Lung (tissue), 12 donors: ENCODE data around the gene RXFP3. TPM values are rescaled to one million over a fixed set of nuclear protein-coding genes. Genes with fewer than 3 reads are reported as not detected.

ENCODE experiments used
- ATAC-seq: fragments of 200-7000 bp; cut with Tn5 transposase; one replicate; pipeline ENCODE4 v1.9.1; 2020; ENCODE audit warnings: moderate number of reproducible peaks; ENCODE audit not compliant: insufficient read depth, low FRiP score
- DNase-seq, 3 donors: peaks; one replicate each; pipeline ENCODE4 v3.0.0-alpha.2; 2013 to 2017
- H3K27ac ChIP-seq, 2 donors: one replicate each; pipeline ENCODE4 v1.5.1; 2013; ENCODE audit warnings: mild to moderate bottlenecking in 2 of 2, moderate library complexity in 2 of 2, control low read depth in 1 of 2, inconsistent platforms in 1 of 2, low read depth in 1 of 2, low read length in 1 of 2
- H3K27me3 ChIP-seq, 3 donors: one replicate each; pipeline ENCODE4 v1.5.1; 2013; ENCODE audit warnings: low read length in 2 of 3; ENCODE audit not compliant: control insufficient read depth in 3 of 3, insufficient read depth in 3 of 3
- H3K36me3 ChIP-seq, 4 donors: one replicate each; pipeline ENCODE4 v1.5.1; 2013; ENCODE audit warnings: low read length in 4 of 4, mild to moderate bottlenecking in 1 of 4, moderate library complexity in 1 of 4; ENCODE audit not compliant: control insufficient read depth in 4 of 4, insufficient read depth in 4 of 4
- H3K4me1 ChIP-seq, 5 donors: one replicate each; pipeline ENCODE4 v1.5.1; 2013; ENCODE audit warnings: low read length in 5 of 5, mild to moderate bottlenecking in 2 of 5, moderate library complexity in 1 of 5; ENCODE audit not compliant: control insufficient read depth in 5 of 5, insufficient read depth in 5 of 5
- H3K4me3 ChIP-seq: one replicate; pipeline ENCODE4 v1.5.1; 2013; ENCODE audit warnings: mild to moderate bottlenecking, control low read depth, moderate library complexity
- H3K9ac ChIP-seq, 2 donors: one replicate each; pipeline ENCODE4 v1.5.1; 2013; ENCODE audit warnings: low read length in 2 of 2, control low read depth in 1 of 2; ENCODE audit not compliant: insufficient read depth in 1 of 2
- H3K9me3 ChIP-seq, 4 donors: one replicate each; pipeline ENCODE4 v1.5.1; 2013; ENCODE audit warnings: low read length in 3 of 4, mild to moderate bottlenecking in 1 of 4, moderate library complexity in 1 of 4; ENCODE audit not compliant: control insufficient read depth in 4 of 4, insufficient read depth in 3 of 4
- WGBS, 2 donors: extraction: QIAGEN DNeasy Blood & Tissue Kit; methylation state at CpG; one replicate each; pipeline ENCODE4 v1.1.7; 2013; 5-methylcytosine and 5-hydroxymethylcytosine counted together
- polyA plus RNA-seq, 2 donors: library from polyadenylated mRNA; stranded (reverse); fragments of 200-250 nt; gene quantifications; one replicate each; pipeline ENCODE4 v1.2.1, GENCODE V29; 2013
- total RNA-seq, 2 donors: library from RNA; depleted of rRNA in 1 of 2; stranded (reverse); fragments of >200 nt in 1 of 2; gene quantifications; one replicate each; pipeline ENCODE4 v1.2.1, GENCODE V29; 2014 to 2021
- TF ChIP-seq, protein P1 (sequence below): IDR thresholded peaks from 2 replicates; pipeline ENCODE4 v1.5.1; 2012; ENCODE audit warnings: mild to moderate bottlenecking; ENCODE audit errors: control extremely low read depth, extremely low read depth
- donor health status: control.
- donor health status: control.
- donor health status: Bipolar disorder and iron deficiency.
- donor health status: healthy.
- donor health status: DM: yes; HTN: yes; CAD: no.

The RXFP3 gene
- total and polyA plus RNA-seq, 4 donors = 0.26 TPM; not detected in 3

DNA sequence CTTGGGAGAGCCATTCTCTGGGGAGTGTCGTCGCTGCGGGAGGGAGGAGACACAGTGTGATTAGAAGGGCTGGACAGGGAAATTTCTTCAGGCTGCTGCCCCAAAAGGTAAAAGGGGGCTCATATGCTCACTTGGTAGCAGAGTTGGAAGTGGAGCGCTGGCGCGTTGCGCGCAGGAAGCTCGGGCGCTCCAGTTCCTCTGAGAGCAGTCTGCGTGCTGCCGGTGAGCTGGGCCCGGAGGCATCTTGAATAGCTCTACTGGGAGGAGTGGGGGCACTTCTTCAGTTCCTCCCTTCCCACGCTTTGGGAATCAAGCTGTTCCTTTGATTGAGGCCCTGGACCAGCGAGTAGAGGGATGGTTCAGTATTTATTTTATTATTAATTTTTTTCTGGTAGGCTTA lies 2.7 kb downstream of the RXFP3 start:
- H3K9ac ChIP-seq = no peak overlapping the region
- H3K27me3 ChIP-seq = peaks cover 10 to 73% (median 68%) of the 10 kb centered on the region in 3 donors
- no peak overlapping the region for H3K27ac ChIP-seq
- H3K9me3 ChIP-seq = peaks cover 0 to 9% (median 0%) of the 10 kb centered on the region in 4 donors
- H3K4me3 ChIP-seq = no peak overlapping the region
- WGBS, 2 donors = 15 to 30% methylated on average over 15 of the region's 15 CpGs
- H3K4me1 ChIP-seq = peaks cover 0 to 18% (median 4%) of the 10 kb centered on the region in 5 donors
- DNase-seq (no peak), ATAC-seq (no peak)
- TF ChIP-seq, protein P1, sequence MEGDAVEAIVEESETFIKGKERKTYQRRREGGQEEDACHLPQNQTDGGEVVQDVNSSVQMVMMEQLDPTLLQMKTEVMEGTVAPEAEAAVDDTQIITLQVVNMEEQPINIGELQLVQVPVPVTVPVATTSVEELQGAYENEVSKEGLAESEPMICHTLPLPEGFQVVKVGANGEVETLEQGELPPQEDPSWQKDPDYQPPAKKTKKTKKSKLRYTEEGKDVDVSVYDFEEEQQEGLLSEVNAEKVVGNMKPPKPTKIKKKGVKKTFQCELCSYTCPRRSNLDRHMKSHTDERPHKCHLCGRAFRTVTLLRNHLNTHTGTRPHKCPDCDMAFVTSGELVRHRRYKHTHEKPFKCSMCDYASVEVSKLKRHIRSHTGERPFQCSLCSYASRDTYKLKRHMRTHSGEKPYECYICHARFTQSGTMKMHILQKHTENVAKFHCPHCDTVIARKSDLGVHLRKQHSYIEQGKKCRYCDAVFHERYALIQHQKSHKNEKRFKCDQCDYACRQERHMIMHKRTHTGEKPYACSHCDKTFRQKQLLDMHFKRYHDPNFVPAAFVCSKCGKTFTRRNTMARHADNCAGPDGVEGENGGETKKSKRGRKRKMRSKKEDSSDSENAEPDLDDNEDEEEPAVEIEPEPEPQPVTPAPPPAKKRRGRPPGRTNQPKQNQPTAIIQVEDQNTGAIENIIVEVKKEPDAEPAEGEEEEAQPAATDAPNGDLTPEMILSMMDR = no peak
- H3K36me3 ChIP-seq = no peaks in the 10 kb centered on the region

DNA sequence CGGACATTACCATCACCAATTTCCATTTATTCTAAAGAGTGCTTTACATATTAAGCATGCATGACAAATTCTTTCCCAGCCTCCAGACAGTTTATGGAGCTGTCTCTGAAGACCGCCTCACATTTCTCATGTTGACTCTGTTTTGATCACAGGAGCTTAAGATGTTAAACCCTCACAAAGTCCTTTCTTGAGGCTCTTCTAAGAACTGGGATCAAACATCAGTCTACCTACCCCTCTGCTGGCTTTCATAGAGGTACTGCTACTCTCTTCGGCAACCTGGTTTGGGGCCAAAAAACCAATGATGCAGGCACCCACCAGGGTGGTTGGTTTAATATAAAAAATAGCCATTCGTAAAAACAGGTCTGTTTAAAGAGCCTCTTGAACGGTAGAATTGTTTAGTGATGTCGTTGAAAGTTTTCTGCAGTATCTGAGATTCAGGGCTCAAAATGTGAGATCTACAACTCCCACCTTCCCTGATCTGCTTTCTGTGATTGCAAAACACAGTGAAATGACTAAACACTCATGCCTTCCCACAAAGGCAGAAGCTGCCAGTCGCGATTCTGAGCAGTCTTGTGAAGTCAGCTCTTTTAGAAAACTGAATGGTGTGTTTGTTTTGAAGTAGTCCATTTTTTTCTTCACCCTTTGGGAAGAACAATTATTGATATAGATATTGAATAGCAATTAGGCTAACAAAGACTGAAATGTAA lies 3.5 kb downstream of the RXFP3 start:
- Histone ChIP-seq H3K27ac (no peak overlapping the region), H3K36me3 (no peaks in the 10 kb centered on the region), H3K27me3 (peaks cover 10 to 73% (median 68%) of the 10 kb centered on the region in 3 donors), H3K4me3 (no peak overlapping the region), H3K9me3 (peaks cover 0 to 9% (median 0%) of the 10 kb centered on the region in 4 donors), H3K4me1 (peaks cover 0 to 18% (median 4%) of the 10 kb centered on the region in 5 donors), H3K9ac (no peak overlapping the region)
- TF ChIP-seq, protein P1 = no peak
- ATAC-seq = no peak
- 66 to 76% methylated on average over 8 of the region's 8 CpGs for WGBS, 2 donors
- no peak for DNase-seq

DNA sequence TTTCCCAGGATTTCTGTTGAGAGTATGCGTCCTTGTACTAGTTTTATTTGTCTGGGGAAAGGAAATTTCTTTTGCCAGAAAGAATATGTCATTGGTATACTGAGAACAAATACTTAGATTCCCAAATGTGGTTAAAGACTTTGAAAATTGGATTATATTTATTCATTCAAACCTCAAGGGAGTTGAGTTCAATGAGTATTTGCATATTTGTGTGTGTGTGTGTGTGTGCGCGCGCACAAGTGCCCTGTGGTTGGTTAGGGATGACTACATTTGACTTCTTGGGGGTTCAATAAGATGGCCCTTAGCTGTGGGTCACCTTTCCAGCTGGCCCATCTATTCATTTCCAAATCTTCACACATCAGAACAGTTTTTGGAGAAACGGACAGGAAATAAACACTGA lies 4.9 kb downstream of the RXFP3 start:
- no peak for ATAC-seq
- no peaks in the 10 kb centered on the region for H3K36me3 ChIP-seq

More for the DNA sequence above, 4.9 kb downstream of the RXFP3 start:
- Histone ChIP-seq H3K9me3 (peaks cover 0 to 9% (median 0%) of the 10 kb centered on the region in 4 donors), H3K4me1 (peaks cover 0 to 17% (median 4%) of the 10 kb centered on the region in 5 donors), H3K27me3 (peaks cover 10 to 75% (median 68%) of the 10 kb centered on the region in 3 donors), H3K9ac (no peak overlapping the region), H3K27ac (no peak overlapping the region), H3K4me3 (no peak overlapping the region)
- TF ChIP-seq, protein P1 = no peak
- no peak for DNase-seq
- 80 to 85% methylated on average over 5 of the region's 5 CpGs for WGBS, 2 donors
